H54 (cell line): ENCODE results near the gene PPHLN1.

Experiments
- DNase-seq: peaks from one replicate; pipeline ENCODE4 v3.0.0; 2011; ENCODE audit warnings: low spot score, mixed read lengths; ENCODE audit not compliant: insufficient read length
- FAIRE-seq: peaks from 3 replicates; lab custom pipeline; 2011; peaks lifted over from hg19 to GRCh38; lab: Jason Lieb, UNC
- POLR2A ChIP-seq: IDR thresholded peaks from 2 replicates; pipeline ENCODE4 v1.6.1; 2011; ENCODE audit warnings: low read depth, mild to moderate bottlenecking, low read length

PPHLN1 gene

DNA sequence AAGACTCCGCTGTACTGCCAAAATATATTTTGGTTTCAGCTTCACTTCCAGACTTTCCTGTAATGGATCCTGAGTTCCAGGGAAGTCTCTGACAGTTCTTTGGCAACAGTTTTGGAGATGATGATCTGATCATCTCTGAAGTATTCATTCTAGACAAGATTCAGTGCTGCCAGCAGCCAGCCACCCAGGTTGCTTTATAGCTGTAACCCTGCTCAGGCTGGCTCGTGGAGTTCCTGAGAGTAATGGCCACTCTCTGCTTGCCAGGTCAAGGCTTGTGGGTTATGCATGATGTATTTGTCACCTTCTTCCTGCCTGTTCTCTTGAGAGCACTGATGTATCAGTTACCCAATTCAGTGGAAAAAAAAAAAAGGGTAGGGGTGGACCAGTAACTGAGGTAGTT is 124.3 kb downstream of the PPHLN1 start:
- no peak for FAIRE-seq
- no peak for TF ChIP-seq POLR2A
- no peak for DNase-seq

GRCh38 chr12:42458575-42458974 is 132.6 kb downstream of the PPHLN1 start:
- DNase-seq (no peak), FAIRE-seq (no peak)
- TF ChIP-seq POLR2A: no peak

GRCh38 chr12:42459336-42459847 is 133.4 kb downstream of the PPHLN1 start:
- no peak for DNase-seq
- TF ChIP-seq POLR2A: no peak
- FAIRE-seq: no peak

DNA sequence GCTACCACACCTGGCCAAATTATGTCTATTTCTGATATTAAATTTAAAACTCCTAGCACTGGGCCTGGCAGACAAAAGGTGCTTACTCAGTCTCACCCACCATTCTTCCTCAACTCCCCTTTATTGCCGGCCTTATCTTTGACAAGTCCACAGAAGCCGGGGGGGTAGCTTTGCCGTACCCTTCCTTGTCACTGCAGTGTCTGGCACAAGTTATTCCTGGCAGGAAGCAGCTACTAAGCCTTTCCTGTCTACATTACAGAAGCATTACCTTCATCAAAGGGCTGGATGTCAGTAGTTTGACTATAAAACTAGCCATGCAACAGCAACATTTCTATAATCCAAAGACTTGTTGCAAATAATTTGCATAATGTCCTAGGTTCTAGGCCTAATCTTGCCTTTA is 136.5 kb downstream of the PPHLN1 start:
- TF ChIP-seq POLR2A: no peak
- no peak for FAIRE-seq
- no peak for DNase-seq

GRCh38 chr12:42463671-42464070 is 137.7 kb downstream of the PPHLN1 start:
- FAIRE-seq (no peak), DNase-seq (no peak)
- TF ChIP-seq POLR2A: no peak

DNA sequence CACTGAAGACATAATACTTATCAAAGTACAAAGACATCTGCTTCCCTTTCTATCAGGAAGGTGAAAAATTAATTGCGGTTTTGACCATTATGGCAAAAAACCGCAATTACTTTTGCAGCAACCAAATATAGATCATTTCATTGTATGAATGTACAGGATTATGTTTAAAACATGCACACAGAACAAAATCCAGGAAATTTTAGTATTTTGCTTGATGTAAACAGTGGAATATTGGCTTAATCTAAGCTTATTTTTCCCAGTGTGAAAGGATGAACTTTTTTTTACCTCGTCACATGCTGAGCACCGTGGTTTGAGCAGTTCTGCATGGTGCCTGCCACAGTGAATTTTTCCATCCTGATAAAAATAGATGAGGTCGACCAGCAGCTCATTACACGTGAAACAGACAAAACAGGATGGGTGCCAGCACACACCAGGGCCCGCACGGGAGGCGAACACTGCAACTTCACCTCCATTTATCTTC is 142.4 kb downstream of the PPHLN1 start:
- no peak for DNase-seq
- FAIRE-seq: no peak
- TF ChIP-seq POLR2A: no peak

GRCh38 chr12:42468921-42469320 is 143.0 kb downstream of the PPHLN1 start:
- FAIRE-seq: peak; percentile 60
- no peak for TF ChIP-seq POLR2A
- DNase-seq: no peak

DNA sequence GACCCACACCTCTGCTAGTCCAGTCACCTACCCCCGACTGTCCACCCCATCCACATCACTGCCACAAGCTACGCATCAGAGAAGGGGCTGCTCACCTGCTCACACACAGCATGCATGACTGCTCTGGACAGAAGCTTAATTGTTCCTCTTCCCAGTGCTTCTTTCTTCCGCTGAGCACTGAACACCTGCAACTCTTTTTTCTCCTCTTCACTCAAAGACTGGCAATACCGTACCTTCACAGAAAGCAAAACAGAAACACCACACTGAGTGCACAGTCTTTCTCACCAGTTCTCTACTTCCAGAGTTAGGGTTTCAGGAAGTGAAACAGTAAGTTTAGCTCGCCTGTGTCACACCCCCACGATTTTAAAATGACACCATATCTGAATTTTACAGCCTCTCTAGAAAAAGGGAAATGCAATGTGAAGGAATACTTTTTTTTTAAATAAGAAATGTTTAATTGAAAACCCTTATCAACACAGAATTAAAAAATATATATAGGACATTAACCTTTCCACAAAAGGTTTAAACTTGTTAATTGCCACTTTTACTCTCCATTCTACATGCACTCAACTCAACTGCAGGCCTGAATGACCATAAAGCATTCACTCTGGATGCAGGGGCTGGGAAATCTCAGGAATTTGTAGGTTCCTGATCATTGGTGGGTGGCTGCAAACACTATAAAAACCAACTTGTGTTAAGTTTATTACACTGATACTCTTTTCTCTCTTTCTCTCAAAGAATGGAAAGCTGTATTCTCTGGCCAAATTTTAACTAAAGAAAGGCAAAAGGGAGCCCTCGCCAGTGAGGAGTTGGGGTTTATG is 143.6 kb downstream of the PPHLN1 start:
- no peak for FAIRE-seq
- no peak for TF ChIP-seq POLR2A
- no peak for DNase-seq

- FAIRE-seq (no peak), DNase-seq (no peak)
- TF ChIP-seq POLR2A: no peak
These were observed 146.4 kb downstream of the PPHLN1 start for GRCh38 chr12:42472376-42472775.

- DNase-seq (no peak), FAIRE-seq (peak; percentile 45)
- TF ChIP-seq POLR2A: no peak
These were observed 147.2 kb downstream of the PPHLN1 start for GRCh38 chr12:42473130-42473529.

GRCh38 chr12:42473561-42473960 is 147.6 kb downstream of the PPHLN1 start:
- TF ChIP-seq POLR2A: no peak
- DNase-seq (no peak), FAIRE-seq (no peak)

DNA sequence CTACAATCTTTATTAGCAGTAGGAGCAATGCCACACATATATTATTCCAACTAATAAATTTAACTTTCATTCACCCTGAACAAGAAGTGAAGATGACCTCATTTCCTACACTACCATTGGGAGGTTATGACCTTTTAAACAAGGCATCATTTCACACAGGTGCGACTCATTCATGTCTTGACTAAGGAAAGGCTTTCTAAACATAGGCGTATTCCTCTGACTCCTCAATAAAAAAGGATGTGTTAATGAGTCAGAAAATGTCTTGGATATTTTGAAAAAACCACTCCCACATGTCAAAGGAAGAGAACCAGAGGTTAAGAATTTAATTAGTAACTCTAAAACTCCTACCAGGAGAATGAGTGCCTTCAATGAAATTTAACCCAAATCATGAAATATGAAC is 148.4 kb downstream of the PPHLN1 start:
- FAIRE-seq: peak; percentile 89
- DNase-seq: peak; percentile 49
- TF ChIP-seq POLR2A: no peak

GRCh38 chr12:42475106-42475505 is 149.1 kb downstream of the PPHLN1 start:
- FAIRE-seq (peak; percentile 80), DNase-seq (no peak)
- no peak for TF ChIP-seq POLR2A

DNA sequence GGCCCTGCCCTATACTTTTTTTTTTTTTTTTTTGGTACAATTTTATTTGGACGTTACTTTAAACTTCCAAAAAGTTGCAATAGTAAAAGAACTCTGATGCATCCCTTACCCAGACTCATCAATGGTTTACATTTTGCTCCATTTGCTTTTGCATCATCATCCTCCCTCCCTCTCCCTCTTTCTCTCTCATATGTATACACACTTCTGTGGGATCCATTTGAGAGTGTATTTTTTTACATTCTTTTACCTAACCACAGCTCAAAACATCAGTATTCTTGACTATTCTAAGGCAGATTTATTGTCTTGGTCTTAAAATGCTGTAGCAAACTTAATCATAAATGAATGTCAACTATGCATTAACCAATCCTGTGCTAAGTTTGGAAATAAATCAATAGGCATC is 152.0 kb downstream of the PPHLN1 start:
- DNase-seq (no peak), FAIRE-seq (no peak)
- no peak for TF ChIP-seq POLR2A

DNA sequence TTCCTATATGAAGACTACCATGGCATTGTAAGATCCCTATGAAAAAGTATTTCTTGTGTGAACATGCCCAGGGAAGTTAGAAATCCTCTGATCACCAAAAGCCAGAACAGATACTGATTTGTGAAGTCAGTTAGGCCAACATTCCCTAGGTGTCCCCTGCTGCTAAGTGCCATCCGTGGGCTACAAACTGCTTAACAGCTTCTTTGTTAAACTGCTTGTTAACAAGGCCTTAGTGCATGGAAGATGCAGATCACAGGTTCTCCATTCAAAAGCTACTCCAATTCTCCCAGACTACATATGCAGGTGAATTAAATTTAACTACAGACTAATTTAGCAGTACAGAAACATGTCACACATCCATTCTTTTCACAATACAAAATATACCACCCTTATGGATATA is 155.4 kb downstream of the PPHLN1 start:
- TF ChIP-seq POLR2A: no peak
- peak; percentile 62 for FAIRE-seq

More for the DNA sequence above, 155.4 kb downstream of the PPHLN1 start:
- DNase-seq: no peak
